Measurements from ENCODE around the gene PDGFRB.

Gene PDGFRB

DNA sequence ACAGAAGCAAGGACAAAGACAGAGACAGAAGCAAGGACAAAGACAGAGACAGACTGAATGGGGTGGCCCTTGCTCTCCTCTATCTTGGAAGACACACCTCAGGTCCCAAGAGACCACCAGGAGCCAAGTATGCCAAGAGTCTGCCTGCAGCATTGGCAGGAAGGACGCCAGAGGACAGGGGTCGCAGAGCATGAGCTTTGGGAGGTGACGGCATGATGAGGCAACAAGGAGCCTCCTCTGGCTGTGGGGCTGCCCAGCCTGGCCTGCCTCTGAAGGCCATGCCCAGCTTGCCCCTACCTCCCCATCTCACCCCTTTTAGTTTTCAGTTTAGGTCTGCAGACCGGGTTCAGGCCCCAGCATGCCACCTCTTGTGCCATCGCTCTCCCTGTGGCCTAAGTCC lies 17.6 kb downstream of the PDGFRB start:
- DNase-seq (ENCODE audit: low read depth): no peak
- TF ChIP-seq, protein P1, sequence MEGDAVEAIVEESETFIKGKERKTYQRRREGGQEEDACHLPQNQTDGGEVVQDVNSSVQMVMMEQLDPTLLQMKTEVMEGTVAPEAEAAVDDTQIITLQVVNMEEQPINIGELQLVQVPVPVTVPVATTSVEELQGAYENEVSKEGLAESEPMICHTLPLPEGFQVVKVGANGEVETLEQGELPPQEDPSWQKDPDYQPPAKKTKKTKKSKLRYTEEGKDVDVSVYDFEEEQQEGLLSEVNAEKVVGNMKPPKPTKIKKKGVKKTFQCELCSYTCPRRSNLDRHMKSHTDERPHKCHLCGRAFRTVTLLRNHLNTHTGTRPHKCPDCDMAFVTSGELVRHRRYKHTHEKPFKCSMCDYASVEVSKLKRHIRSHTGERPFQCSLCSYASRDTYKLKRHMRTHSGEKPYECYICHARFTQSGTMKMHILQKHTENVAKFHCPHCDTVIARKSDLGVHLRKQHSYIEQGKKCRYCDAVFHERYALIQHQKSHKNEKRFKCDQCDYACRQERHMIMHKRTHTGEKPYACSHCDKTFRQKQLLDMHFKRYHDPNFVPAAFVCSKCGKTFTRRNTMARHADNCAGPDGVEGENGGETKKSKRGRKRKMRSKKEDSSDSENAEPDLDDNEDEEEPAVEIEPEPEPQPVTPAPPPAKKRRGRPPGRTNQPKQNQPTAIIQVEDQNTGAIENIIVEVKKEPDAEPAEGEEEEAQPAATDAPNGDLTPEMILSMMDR (IDR thresholded peaks at IDR 0.05; ENCODE audit: low read depth, low read length): no peak
- no peak for TF ChIP-seq POLR2A (IDR thresholded peaks at IDR 0.05; ENCODE audit: extremely low read depth, insufficient read length)
- no peak for TF ChIP-seq MYC (IDR thresholded peaks at IDR 0.05; ENCODE audit: low read depth, low read length)
- TF ChIP-seq, protein P2, sequence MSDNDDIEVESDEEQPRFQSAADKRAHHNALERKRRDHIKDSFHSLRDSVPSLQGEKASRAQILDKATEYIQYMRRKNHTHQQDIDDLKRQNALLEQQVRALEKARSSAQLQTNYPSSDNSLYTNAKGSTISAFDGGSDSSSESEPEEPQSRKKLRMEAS (IDR thresholded peaks at IDR 0.05; ENCODE audit: low read depth, low read length): no peak
- H3K4me3 ChIP-seq (ENCODE audit: low read depth, low read length): no peak overlapping the region

DNA sequence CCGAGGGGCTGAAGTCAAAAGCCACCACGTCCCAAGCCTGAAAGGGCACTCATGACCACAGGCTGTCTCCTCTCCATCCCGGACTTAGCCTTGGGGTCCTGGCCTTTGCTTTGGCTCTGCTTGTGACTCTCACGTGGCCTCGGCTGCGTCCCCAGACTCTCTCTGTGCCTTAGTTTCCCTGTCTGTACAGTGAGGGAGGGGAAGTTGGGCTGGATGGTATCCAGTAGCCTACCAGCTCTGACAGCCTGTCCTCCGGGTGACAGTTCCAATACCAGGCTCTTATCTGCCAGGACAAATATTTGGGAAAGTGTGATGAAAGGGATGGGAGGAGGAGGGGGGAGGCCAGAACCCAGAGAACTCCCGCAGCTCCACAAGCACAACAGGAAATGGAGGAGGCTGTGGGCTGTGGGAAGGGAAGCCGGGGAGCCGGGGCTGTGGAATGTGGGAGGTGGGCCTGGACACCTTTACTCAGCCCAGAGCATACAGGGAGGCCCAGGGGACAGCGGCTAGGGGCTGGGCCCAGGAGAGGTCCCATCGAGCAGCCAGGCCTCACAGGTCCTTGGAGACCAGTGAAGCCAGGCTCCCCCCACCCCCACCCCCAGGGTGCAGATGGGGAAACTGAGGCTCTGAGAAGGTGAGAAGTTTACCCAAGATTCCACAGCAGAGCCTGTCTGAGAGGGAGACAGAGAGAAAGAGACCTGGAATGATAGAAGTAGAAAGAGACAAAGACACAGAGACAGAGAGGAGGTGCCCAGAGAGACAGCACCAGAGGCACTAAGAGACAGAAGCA lies 18.3 kb downstream of the PDGFRB start:
- TF ChIP-seq, protein P2 (IDR thresholded peaks at IDR 0.05; ENCODE audit: low read depth, low read length): no peak
- no peak for DNase-seq (ENCODE audit: low read depth)
- no peak overlapping the region for H3K4me3 ChIP-seq (ENCODE audit: low read depth, low read length)

DNA sequence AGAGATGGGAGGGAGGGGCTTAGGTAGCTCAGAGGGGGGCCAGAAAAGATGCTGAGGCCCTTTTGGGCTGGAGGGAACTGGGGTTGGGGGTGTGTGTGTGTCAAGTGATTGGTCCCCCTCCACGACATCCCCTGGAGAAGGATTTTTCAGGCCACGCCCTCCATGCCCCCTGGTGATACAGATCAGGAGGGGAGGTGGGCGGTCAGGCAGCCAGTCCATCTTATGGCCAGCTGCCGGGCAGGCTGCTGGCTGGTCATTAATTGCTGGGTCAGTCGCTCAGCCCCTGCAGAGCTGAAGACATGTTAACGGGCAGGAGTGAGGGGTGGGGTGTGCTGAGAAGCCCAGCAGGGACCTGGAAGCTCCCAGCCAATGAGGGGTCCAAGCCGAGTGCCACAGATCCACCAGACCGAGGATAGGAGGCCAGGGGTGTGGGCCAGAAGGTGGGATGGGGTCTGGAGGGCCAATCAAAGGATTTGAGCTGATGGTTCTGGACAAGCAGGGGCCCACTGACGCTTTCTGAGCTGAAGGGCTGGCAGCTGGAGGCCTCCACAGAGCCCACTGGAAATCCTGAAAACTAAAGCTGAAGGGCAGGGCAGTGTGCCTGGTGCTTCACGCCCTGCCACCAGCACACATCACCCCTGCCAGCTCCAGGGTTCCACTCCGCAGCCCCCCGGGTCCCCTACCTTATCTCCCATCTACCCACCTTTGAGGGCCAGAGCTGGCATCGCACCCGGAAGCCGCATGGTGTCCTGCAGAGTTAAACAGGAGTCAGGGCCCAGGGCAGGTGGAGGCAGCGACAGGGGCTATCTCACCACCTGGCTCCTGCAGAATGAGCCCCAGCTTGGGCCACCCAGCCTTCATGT lies 19.1 kb downstream of the PDGFRB start:
- TF ChIP-seq, protein P2 (IDR thresholded peaks at IDR 0.05; ENCODE audit: low read depth, low read length): no peak
- TF ChIP-seq POLR2A (IDR thresholded peaks at IDR 0.05; ENCODE audit: extremely low read depth, insufficient read length): no peak
- TF ChIP-seq, protein P1 (IDR thresholded peaks at IDR 0.05; ENCODE audit: low read depth, low read length): no peak
- TF ChIP-seq MYC (IDR thresholded peaks at IDR 0.05; ENCODE audit: low read depth, low read length): no peak
- DNase-seq (ENCODE audit: low read depth): no peak
- no peak overlapping the region for H3K4me3 ChIP-seq (ENCODE audit: low read depth, low read length)

DNA sequence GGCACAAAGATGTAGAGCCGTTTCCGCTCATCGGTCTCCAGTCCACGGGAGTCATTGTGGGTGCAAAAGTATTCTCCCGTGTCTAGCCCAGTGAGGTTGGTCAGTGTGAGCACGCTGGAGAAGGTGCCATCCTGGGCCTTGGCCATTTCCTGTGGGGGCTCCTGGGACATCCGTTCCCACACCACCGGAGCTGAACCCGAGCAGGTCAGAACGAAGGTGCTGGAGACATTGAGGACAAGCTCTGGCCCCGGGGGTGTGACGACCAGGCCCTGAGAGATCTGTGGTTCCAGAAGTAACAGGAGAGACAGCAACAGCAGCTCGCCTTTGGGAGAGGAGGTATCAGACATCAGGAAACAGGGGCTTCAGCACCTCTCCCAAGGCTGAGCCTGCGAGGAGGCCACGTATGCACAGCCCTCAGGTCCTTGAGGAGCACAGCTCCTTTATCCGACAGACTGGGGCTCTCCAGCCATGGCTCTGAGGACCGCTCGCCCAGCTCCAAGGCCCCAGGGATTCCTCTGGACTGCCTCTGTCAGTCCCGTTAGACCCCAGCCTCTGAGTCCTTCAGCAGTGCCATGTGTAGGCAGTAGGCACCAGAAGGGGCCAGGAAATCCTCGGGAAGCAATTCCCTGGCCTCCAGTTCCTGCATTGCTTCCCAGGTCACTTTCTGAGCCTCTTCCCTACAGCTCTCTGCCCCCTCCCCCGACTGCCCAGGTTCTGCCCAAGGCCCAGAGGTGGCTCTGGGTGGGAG lies 19.9 kb downstream of the PDGFRB start:
- TF ChIP-seq, protein P2 (IDR thresholded peaks at IDR 0.05; ENCODE audit: low read depth, low read length): no peak
- TF ChIP-seq MYC (IDR thresholded peaks at IDR 0.05; ENCODE audit: low read depth, low read length) (no peak), POLR2A (IDR thresholded peaks at IDR 0.05; ENCODE audit: extremely low read depth, insufficient read length) (no peak)
- TF ChIP-seq, protein P1 (IDR thresholded peaks at IDR 0.05; ENCODE audit: low read depth, low read length): no peak
- H3K4me3 ChIP-seq (ENCODE audit: low read depth, low read length): no peak overlapping the region
- DNase-seq (ENCODE audit: low read depth): no peak

DNA sequence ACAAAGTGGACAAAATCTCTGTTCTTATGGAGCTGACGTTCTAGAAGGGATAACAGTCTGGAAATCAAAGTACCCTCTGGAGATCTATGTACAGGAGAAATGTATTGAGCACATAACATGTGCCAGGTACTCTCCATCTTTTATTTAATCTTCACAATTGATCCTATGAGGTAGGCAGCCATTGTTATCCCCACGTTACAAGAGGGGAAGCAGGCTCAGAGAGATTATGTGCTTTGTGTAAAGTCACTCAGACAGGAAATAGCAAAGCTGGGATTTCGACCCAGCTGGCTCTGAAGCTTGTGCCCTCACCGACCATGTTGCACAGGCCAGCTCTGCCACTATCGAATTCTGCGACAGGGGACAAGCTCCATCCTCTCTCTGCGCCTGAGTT lies 21.5 kb downstream of the PDGFRB start:
- no peak for TF ChIP-seq POLR2A (IDR thresholded peaks at IDR 0.05; ENCODE audit: extremely low read depth, insufficient read length)
- TF ChIP-seq MYC (IDR thresholded peaks at IDR 0.05; ENCODE audit: low read depth, low read length): no peak
- TF ChIP-seq, protein P1 (IDR thresholded peaks at IDR 0.05; ENCODE audit: low read depth, low read length): no peak
- TF ChIP-seq, protein P2 (IDR thresholded peaks at IDR 0.05; ENCODE audit: low read depth, low read length): no peak
- DNase-seq (ENCODE audit: low read depth): no peak
- no peak overlapping the region for H3K4me3 ChIP-seq (ENCODE audit: low read depth, low read length)
